Omental fat pad (tissue), 4 donors: ENCODE measurements around the gene KLHL10. TPM values are rescaled to one million over a fixed set of nuclear protein-coding genes. Genes with fewer than 3 reads are reported as not detected.

ENCODE experiments used
- ATAC-seq: fragments of 150-250 bp; one replicate; pipeline ENCODE4 v1.9.1; 2016; ENCODE audit warnings: mild to moderate bottlenecking, moderate library complexity; ENCODE audit not compliant: low FRiP score
- DNase-seq: peaks from one replicate; pipeline ENCODE4 v3.0.0-alpha.2; 2019; ENCODE audit warnings: low spot score
- CTCF ChIP-seq, 3 donors: fragments of 450-650 bp; IDR thresholded peaks; one replicate each; pipeline ENCODE4 v1.5.1; 2016 to 2017; ENCODE audit warnings: antibody characterized with exemption in 3 of 3, mild to moderate bottlenecking in 3 of 3, moderate library complexity in 2 of 3
- total RNA-seq, 4 donors: library from RNA; depleted of rRNA; stranded (reverse); fragments of >200 nt; gene quantifications; one replicate each; pipeline ENCODE4 v1.1.0, GENCODE V29; 2016

The KLHL10 gene
- total RNA-seq, 4 donors from 2014 or later, result 0.44 to 0.72 (median 0.63) TPM; not detected in 1

- ATAC-seq, result no peak
- no peak for DNase-seq
- TF ChIP-seq CTCF (IDR thresholded peaks at IDR 0.05), result no peak
Measured at GRCh38 chr17:41799366-41799765, 38.3 kb upstream of the KLHL10 start.

DNA sequence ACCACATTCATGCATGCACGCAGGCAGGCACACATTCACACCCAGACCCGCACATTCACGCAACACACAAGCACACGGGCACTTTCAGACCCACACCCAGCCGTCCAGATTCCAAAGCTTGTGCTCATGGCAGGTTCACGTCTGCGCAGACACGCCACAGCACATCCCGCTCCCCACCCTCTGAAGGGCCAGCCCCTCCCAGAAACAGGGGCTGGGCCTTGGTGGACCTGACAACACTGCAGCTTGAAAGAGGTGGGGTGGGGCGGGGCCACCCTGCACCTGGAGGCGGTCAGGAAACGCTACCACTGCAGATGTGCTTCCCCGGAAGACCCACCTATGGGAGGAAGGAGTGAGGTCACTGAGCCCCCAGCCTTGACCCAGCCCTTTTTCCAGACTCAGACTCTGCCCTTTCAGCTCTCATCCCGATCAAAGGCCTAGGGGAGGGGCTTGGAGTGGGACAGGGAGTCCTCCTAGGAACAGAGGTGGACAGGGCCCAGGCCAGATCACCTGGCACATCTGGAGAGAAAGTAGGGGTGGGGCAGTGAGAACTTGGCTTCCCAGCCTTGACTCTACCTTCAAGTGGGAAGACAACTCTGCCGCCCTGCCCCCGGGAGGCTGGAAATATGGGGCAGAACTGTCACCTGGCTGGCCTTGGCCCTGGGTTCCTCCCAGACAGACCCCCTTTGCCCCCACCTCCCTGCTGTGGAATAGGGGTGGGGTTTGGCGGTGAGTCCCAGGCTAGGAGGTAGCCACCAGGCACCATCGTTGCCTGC, 36.8 kb upstream of the KLHL10 start:
- no peak for TF ChIP-seq CTCF (IDR thresholded peaks at IDR 0.05)
- DNase-seq (no peak), ATAC-seq (peak; percentile 84)

GRCh38 chr17:41801374-41802271, 36.0 kb upstream of the KLHL10 start:
- ATAC-seq (peak; percentile 56), DNase-seq (peak; percentile 90)
- TF ChIP-seq CTCF (IDR thresholded peaks at IDR 0.05), result peak in 2 of 3 donors; percentile 67 to 94

GRCh38 chr17:41803049-41804020, 34.3 kb upstream of the KLHL10 start:
- no peak for DNase-seq
- TF ChIP-seq CTCF (IDR thresholded peaks at IDR 0.05), result no peak
- no peak for ATAC-seq

GRCh38 chr17:41806685-41807445, 30.8 kb upstream of the KLHL10 start:
- ATAC-seq, result no peak
- no peak for DNase-seq
- TF ChIP-seq CTCF (IDR thresholded peaks at IDR 0.05), result no peak
